GM19463 (cell line): ENCODE results near the gene RBMS2.
"Not testable (repeated sequence)": the region's sequence is repeated elsewhere in the genome, so short reads cannot be mapped to it uniquely, and the experiment has no call there.

Source experiments
- ATAC-seq: cut with Tn5 transposase; IDR thresholded peaks from one replicate; pipeline ENCODE4 v1.9.1; 2021; ENCODE audit warnings: mild to moderate bottlenecking, moderate library complexity; ENCODE audit not compliant: unreplicated experiment

RBMS2 gene

DNA sequence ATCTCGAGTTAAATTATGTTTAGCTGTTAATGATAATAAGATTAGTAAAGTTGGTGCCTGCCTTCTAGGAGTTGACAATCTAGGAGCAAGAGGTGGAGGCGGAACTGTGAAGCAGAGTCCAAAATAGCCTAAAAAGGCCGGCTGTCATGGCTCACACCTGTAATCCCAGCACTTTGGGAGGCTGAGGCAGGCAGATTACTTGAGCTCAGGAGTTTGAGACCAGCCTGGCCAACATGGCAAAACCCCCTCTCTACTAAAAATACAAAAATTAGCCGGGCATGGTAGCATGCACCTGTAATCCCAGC, 7.7 kb upstream of the RBMS2 start:
- not testable (repeated sequence) for ATAC-seq

DNA sequence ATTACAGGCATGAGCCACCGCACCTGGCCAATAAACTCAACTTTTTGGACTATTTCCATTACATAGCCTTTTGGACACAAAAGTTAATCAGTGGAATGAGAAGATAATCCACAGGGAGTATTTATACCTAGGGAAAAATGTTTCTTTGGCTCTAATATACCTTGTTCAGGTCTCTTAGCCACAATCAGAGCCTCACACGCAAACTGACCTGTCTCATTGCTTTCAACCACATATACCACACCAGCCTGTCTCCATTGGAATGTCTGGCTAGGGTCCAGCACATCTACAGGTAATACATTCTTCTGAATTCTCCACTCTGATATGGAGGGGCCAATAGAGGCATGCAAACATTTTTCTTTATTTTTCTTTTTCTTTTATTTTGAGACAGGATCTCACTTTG, 3.8 kb upstream of the RBMS2 start:
- ATAC-seq, result no peak

DNA sequence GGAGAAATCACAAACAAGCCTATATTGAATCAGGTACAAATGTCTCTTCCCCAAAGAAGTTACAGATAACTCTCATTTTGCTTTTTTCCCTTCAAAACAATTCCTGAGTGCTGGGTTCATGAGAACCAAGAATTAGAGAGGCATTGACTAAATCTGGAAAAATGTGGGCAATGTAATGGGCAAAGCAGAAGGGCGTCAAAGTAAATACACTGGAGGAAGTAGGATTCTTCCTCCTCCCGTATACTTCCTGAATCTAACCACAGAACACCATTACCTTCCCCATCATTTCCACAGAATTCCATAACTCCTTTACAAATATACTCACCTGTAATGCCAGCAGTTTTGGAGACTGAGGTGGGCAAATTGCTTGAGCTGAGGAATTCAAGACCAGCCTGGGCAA, 3.0 kb upstream of the RBMS2 start:
- ATAC-seq, result no peak

DNA sequence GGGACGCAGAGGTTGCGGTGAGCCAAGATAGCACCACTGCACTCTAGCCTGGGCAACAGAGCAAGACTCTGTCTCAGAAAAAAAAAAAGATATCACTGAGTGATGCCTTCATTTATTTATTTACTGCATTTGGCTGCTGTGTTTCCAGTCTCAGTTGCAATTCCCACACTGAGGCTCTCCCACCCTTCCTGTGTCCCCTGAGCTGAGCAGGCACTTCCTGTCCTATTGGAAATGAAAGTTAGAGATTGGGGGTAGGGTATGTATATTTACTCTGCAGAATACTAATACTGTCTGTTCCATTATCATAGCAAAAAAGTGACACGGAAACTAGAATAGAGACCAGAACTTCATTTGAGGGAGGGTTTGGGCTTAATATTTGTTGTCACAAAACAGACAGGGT, 1.6 kb upstream of the RBMS2 start:
- ATAC-seq, result no peak

DNA sequence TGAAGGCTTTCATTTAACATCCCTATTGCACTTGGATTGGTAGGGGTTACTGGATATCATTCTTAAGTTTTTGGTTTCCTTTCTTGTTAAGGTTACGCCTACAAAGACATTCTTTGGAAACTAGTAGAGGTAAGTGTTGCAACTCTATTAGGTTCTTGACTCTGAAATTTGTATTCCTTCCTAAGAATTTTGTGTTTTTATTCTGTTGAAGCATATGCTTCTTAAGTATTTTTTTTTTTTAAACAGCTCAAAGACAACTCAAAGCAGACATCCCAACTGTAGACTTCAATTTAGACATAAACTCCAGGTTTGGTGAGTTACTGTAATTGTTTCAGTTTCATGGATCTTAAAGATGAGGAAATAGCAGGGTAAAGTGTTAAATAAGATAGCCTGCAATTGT, 1.1 kb upstream of the RBMS2 start:
- ATAC-seq, result no peak

DNA sequence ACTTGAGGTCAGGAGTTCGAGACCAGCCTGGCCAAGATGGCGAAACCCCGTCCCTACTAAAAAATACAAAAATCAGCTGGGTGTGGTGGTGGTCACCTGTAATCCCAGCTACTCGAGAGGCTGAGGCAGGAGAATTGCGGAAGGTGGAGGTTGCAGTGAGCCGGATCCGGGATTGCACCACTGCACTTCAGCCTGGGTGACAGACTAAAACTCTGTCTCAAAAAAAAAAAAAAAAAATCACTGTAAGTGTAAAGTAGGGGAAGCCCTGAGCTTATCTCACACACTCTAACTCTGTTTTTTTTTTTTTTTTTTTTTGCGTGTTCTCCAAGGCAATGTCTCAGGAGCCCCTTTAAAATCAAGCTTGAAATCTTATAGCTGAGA, 421 bp upstream of the RBMS2 start:
- no peak for ATAC-seq

DNA sequence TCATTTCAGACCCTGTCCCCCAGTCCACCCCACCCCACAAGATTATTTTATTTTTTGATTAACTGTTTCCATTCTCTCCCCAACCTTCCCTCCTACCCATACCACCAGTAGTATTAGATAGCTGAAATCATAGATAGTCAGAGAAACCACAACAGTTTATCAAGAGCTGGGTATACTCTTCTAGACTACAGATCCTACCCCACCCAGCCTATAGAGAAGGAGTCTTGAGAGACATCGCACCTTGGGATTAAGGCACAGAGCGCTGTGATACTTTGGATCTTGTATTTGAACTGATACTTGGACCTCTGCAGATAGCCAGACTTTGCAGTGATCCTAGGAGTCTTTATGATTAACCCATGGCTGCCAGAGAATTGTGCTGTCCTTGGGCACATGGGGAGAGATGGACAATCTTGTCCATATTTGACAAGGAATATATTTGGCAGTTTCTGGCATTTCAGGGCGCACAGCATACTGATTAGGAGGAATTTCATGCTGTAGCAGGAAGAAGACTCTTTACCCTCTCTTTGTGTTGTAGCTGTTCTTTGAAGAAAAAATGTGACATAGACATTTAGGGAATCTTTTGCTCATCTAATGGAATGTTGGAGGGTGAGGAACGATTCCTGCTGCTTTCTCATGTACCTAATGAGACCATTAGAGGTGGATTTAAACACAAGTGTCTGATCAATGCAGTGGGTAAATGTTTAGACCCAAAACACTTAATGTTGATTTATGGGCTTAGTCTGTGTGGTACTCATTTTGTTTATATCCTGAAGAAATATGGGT, 982 bp downstream of the RBMS2 start:
- ATAC-seq, result no peak

DNA sequence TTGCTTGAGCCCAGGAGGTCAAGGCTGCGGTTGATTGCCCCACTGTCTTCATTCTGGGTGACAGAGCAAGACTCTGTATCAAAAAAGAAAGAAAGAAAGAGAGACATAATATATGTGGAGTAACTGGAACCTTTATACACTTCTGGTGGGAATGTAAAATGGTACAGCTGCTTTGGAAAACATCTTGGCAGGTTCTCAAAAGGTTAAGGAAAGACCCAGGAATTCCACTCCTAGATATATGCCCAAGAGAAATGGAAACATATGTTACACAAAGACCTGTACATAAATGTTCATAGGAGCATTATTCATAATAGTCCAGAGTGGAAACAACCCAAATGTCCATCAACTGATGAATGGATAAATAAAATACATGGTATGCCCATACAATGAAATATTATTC, 7.2 kb downstream of the RBMS2 start:
- ATAC-seq, result no peak

DNA sequence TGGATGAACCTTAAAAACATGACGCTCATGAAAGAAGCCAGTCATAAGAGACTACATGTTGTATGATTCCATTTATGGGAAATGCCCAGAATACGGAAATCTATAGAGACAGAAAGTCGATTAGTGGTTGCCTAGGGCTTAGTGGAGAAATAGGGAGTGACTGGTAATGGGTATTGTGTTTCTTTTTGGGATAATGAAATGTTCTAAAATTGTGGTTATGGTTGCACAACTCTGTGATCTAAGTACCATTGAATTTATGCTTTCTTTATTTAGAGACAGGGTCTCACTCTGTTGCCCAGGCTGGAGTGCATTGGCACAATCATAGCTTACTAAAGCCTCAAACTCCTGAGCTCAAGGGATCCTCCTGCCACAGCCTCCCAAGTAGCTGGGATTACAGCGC, 8.0 kb downstream of the RBMS2 start:
- ATAC-seq, result no peak

DNA sequence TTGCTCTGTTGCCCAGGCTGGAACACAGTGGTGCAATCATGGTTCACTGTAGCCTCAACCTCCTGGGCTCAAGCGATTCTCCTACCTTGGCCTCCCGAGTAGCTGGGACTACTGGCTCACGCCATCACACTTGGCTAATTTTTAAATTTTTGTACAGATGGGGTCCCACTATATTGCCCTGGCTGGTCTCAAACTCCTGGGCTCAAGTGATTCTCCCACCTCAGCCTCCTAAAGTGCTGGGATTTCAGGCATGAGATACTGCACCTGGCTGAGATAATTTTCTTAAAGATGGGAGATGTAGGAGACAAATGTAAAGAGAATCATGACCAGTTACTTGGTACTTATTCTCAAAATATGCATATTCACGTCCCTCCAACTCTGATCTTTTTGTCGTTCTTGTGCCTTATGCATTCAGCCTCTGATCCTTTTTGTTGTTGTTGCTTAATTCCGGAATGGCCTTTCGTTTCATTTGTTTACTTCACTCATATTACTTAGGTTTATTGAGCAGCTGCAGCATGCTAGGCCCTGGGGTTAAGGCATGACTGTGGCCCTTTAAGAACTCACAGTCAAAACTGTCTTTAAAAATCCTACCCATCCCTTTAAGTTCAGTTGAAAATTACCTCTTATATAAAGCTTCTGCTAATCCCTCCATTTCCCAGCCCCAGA, 8.9 kb downstream of the RBMS2 start:
- ATAC-seq, result no peak

DNA sequence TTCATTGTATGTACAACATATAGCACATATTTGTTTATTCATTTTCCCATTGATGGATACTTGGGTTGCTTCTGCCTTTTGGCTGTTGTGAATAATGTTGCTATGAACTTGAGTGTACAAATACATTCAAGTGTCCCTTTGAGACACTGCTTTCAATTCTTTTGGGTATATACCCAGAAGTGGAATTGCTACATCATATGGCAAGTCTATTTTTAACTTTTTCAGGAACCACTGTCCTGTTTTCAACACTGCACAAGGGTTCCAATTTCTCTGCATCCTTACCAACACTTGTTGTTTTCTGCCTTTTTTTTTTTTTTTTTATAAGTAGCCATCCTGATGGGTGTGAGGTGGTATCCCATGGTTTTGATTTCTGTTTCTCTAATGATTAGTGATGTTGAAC, 15.9 kb downstream of the RBMS2 start:
- ATAC-seq, result no peak

DNA sequence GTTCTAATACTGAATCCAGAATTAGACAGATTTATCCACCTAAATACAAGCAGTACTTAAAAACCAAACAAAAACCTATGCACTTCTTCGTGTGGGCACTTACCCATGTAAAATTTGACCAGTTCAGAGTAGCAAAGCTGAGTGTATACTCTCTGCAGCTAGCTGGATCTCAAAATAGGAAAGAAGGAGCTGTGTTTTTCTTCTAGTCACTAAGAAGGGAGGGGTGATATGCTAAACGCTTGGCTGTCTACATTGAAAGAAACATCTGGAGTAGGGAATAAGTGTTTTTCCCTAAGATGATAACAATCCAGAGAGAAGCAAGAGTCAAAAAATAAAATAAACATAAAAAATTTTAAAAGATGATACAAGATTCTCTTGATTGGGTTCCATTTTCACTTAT, 20.0 kb downstream of the RBMS2 start:
- no peak for ATAC-seq

DNA sequence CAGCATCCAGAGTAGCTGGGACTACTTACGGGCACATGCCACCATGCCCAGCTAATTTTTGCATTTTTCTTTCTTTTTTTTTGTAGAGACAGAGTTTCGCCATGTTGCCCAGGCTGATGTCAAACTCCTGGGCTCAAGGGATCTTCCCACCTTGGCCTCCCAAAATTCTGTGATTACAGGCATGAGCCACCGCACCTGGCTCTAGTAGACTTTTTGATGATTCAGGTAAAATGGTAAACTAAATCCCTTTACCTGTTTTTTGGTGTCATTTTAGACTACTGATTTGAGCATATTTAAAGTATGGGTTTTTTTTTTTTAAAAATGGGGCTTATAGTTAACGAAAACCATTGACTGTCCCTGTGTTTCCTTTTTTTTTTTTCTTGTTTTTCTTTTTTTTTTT, 20.5 kb downstream of the RBMS2 start:
- ATAC-seq, result no peak

DNA sequence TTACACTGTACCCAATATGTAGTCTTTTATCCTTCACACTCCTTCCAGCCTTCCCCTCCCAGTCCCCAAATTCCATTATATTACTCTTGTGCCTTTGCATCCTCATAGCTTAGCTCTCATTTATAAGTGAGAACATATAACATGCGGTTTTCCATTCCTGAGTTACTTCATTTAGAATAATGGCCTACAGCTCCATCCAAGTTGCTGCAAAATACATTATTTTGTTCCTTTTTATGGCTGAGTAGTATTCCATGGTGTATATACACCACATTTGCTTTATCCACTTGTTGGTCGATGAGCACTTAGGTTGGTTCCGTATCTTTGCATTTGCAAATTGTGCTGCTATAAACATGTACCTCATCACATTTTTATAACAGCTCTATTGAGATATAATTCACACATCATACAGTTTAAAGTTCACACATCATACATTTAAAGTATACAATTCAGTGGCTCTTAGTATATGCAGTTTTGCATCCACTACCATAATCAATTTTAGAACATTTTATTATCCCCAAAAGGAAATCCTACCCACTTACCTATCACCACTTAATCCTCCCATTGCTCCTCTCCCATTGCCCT, 23.5 kb downstream of the RBMS2 start:
- no peak for ATAC-seq

DNA sequence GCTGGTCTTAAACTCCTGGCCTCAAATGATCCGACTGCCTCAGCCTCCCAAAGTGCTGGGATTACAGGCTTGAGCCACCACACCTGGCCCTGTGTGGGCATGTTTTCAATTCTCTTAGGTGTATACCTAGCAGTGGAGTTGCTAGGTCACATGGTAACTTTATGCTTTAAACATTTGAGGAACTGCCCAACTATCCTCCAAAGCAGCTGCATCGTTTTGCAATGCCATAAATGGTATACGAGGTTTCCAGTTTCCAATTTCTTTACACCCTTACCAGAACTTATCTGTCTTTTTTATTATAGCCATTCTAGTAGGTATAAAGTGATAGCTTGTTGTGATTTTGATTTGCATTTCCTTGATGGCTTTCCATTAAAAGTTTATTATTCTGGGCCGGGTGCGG, 25.1 kb downstream of the RBMS2 start:
- no peak for ATAC-seq

DNA sequence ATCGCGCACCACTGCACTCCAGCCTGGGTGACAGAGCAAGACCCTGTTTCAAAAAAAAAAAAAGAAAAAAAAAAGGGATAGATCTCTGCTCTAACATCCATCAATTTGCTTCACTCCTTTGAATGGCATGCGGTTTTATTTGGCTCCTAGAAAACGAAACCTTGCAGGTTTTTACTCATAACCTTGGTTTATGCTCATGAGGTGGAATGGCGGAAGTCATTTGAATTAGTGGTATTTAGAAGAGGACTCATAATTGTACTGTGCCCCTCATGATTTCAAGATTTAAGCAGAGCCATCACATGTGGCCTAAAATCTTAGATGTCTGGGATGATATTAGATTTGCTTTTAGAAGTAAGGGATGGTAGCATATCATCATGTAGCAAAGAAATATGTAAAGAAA, 29.4 kb downstream of the RBMS2 start:
- no peak for ATAC-seq

DNA sequence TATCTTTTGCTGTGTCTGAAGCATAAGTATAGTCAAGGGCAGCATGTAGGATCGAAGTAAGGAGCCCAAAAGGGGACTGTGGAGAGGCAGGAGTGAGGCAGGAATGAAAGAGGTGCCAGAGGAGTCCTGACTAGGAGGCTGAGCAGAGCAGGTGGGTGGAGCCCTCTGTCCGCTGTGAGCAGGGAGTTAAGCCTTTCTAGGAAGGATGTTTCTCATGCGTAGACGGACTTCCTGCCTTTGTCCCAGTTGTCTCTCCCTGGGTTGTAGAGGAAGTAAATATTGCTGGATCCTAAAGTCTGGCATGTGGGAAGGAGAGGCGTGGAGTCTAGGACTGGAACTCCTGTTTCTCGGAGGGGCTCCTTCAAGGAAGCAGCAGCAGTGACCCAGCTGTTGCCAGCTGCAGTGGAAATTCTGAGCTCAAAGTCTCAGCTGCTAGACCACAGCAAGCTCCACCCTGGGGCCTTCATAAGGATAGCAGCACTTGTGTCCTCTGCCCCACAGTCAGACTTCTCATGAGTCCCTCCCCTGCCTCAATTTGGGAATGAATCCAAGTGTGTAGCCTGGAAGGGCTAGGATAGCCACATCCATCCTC, 44.0 kb downstream of the RBMS2 start:
- peak; percentile 72 for ATAC-seq

DNA sequence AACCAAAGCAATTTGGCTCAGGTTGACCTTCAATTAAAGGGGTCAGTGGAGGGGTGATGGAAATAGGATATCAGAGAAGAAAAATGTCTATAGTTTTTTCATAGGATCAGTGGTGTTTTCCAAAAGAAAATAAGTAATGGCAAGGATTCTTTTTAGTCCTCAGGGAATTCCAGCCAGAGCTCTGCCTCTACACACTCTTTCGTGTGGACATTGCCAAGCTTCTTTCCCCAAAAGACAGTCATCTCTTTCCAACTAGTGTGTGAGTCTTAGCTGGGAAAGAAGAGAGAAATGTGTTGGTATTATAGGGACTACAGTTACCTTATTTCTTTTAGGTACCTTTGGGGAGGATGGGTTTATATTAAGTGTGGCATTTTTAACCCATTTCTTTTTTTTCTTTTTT, 46.5 kb downstream of the RBMS2 start:
- ATAC-seq, result no peak

DNA sequence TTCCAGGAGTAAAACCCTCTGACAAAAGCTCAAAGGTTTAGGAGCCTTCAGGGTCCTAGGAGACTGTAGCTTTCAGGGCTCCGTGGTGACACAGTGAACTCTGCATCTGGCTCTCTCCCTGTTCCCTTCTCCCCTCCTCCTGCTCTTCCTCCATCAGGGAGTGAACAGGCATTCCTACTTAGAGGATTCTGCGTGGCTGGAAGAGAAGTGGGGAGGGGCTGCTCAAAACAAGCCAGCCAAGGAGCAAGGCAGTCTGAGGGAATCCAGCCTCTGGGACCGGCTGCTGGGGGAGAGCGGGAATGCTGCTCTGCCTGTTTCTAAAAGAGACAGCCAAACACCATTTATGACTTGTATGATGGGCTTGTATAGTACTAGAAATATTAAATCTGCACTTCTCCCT, 49.5 kb downstream of the RBMS2 start:
- no peak for ATAC-seq

DNA sequence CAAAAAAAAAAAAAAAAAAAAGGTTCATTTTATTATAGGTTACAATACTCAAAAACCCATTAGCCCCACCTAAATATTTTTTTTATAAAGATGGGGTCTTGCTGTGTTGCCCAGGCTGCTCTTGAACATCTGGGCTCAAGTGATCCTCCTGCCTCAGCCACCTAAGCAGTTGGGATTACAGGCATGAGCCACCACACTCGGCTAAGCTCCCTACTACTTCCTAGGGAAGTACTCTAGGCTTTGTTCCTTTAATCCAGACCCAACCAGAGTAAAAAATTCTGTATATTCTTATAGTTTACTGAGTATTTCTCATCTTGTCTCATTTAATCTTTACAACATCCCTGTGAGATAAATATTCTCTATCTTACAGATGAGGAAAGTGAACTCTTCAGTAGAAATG, 50.7 kb downstream of the RBMS2 start:
- no peak for ATAC-seq

DNA sequence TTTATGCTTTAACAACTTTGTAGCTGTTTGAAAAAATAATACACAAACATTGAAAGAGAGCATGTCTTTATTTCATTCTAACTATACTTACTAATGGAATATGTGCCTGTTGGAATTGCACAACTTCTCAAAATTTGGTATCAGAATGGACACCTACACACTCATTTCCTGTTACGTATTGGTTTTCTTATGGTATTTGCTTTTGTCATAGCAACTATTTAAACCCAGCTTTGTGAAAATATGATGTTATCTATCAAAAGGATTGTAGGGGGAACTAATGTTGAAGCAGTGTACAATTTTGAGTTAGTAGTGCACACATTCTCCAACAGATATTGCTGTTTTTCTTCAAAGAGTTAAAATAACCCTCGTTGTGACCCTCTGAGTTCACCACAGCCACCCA, 52.6 kb downstream of the RBMS2 start:
- ATAC-seq, result no peak

DNA sequence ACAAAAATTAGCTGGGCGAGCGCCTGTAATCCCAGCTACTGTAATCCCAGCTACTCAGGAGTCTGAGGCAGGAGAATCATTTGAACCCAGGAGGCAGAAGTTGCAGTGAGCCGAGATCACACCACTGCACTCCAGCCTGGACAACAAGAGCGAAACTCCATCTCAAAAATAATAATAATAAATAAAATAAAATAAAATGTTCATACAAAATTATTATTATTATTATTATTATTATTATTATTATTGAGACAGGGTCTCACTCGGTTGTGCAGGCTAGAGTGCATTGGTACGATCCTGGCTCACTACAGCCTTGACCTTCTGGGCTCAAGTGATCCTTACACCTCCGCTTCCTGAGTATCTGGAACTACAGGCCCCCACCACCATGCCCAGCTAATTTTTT, 55.6 kb downstream of the RBMS2 start:
- ATAC-seq, result not testable (repeated sequence)
